Gastroesophageal sphincter (tissue), 4 donors: ENCODE results near the gene PACS1. TPM values are rescaled to one million over a fixed set of nuclear protein-coding genes. Genes with fewer than 3 reads are reported as not detected.

Experiments
- ATAC-seq: fragments of 150-250 bp; one replicate; pipeline ENCODE4 v1.9.1; 2016; ENCODE audit warnings: mild to moderate bottlenecking, moderate library complexity
- H3K27ac ChIP-seq, 4 donors: fragments of 200-600 bp; sonication (generic) in 3 of 4; 1 replicate in 3 of 4; 2 replicates in 1 of 4; pipeline ENCODE4 v1.5.1; 2016 to 2019
- H3K27me3 ChIP-seq: fragments of 200-600 bp; sonication (generic); one replicate; pipeline ENCODE4 v1.5.1; 2019
- H3K36me3 ChIP-seq, 2 donors: fragments of 200-600 bp; sonication (generic); one replicate each; pipeline ENCODE4 v1.5.1; 2019; ENCODE audit warnings: control low read depth in 1 of 2
- H3K4me1 ChIP-seq, 3 donors: fragments of 200-600 bp; sonication (generic); 1 replicate in 2 of 3; 2 replicates in 1 of 3; pipeline ENCODE4 v1.5.1; 2016 to 2019; ENCODE audit warnings: control low read depth in 2 of 3
- H3K4me3 ChIP-seq, 2 donors: fragments of 200-600 bp; sonication (generic); one replicate each; pipeline ENCODE4 v1.5.1; 2019; ENCODE audit warnings: mild to moderate bottlenecking in 1 of 2, moderate library complexity in 1 of 2
- H3K9me3 ChIP-seq, 3 donors: fragments of 200-600 bp; sonication (generic); one replicate each; pipeline ENCODE4 v1.5.1; 2017 to 2019; ENCODE audit warnings: control low read depth in 2 of 3
- EP300 ChIP-seq: sonication (generic); formaldehyde crosslinking; IDR thresholded peaks from one replicate; pipeline ENCODE4 v1.6.1; 2017; ENCODE audit warnings: antibody characterized with exemption, mild to moderate bottlenecking
- POLR2A ChIP-seq, 2 donors: fragments of 450-650 bp; IDR thresholded peaks; one replicate each; pipeline ENCODE4 v1.6.1; 2017; ENCODE audit warnings: antibody characterized with exemption in 2 of 2, mild to moderate bottlenecking in 2 of 2, moderate library complexity in 1 of 2
- POLR2AphosphoS5 ChIP-seq: sonication (generic); formaldehyde crosslinking; IDR thresholded peaks from one replicate; pipeline ENCODE4 v1.6.1; 2017; ENCODE audit warnings: antibody characterized with exemption
- WGBS, 2 donors: methylation state at CpG; one replicate each; pipeline ENCODE4 v1.1.5; 2018; ENCODE audit warnings: low coverage in 1 of 2; 5-methylcytosine and 5-hydroxymethylcytosine counted together
- total RNA-seq, 4 donors: library from RNA; depleted of rRNA; stranded (reverse); fragments of >200 nt; gene quantifications; one replicate each; pipeline ENCODE4 v1.1.0, GENCODE V29; 2016
- TF ChIP-seq, protein P1 (sequence below), 4 experiments: fragments of 200-600 bp in 2 of 4; fragments of 450-650 bp in 2 of 4; sonication (generic) in 1 of 4; IDR thresholded peaks; one replicate each; pipeline ENCODE4 v1.5.1; 2017 to 2019; ENCODE audit warnings: antibody characterized with exemption in 4 of 4, mild to moderate bottlenecking in 2 of 4, moderate library complexity in 2 of 4

Gene PACS1
- total RNA-seq, 4 donors from 2014 or later = 32.7 to 81.8 (median 38.2) TPM

DNA sequence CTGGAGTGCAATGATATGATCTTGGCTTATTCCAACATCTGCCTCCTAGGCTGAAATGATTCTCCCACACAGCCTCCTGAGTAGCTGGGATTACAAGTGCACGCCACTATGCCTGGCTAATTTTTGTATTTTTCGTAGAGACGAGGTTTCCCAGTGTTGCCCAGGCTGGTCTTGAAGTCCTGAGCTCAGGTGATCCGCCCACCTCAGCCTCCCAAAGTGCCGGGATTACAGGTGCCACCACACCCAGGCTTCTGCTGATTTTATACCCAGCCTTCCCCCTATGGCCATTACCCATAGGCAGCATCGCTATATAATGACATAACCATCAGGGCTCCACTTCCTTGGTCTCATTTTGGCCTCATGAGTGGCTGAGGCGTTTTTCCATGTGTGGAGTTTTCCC is 137.7 kb downstream of the PACS1 start:
- 91% methylated on average over 4 of the region's 7 CpGs; no CpG with 5 or more reads in 1 of the 2 donors for WGBS, 2 donors
- TF ChIP-seq POLR2A (IDR thresholded peaks at IDR 0.05) = no peak
- TF ChIP-seq POLR2AphosphoS5 = no peak
- TF ChIP-seq EP300 = no peak
- TF ChIP-seq, protein P1, sequence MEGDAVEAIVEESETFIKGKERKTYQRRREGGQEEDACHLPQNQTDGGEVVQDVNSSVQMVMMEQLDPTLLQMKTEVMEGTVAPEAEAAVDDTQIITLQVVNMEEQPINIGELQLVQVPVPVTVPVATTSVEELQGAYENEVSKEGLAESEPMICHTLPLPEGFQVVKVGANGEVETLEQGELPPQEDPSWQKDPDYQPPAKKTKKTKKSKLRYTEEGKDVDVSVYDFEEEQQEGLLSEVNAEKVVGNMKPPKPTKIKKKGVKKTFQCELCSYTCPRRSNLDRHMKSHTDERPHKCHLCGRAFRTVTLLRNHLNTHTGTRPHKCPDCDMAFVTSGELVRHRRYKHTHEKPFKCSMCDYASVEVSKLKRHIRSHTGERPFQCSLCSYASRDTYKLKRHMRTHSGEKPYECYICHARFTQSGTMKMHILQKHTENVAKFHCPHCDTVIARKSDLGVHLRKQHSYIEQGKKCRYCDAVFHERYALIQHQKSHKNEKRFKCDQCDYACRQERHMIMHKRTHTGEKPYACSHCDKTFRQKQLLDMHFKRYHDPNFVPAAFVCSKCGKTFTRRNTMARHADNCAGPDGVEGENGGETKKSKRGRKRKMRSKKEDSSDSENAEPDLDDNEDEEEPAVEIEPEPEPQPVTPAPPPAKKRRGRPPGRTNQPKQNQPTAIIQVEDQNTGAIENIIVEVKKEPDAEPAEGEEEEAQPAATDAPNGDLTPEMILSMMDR (IDR thresholded peaks at IDR 0.05) = no peak
- Histone ChIP-seq H3K36me3 (peaks cover 0 to 27% of the 10 kb centered on the region in 2 donors), H3K27ac (no peak overlapping the region), H3K4me3 (no peak overlapping the region), H3K4me1 (no peaks in the 10 kb centered on the region), H3K9me3 (no peaks in the 10 kb centered on the region), H3K27me3 (no peaks in the 10 kb centered on the region)
- ATAC-seq = no peak

DNA sequence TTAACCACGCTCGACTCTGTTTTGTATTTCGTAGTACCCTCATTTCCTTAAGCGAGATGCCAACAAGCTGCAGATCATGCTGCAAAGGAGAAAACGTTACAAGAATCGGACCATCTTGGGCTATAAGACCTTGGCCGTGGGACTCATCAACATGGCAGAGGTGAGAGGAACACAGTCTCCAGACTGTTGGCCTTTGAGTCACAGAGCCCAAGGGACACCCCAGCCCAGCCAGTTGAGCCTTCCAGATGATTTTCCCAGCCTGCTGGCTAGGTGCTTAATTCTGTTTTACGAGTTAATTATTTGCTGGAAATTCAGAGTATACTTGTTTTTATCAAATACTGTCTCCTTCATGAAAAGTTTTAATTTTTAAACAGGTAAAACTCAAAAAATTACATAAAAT is 141.0 kb downstream of the PACS1 start:
- Histone ChIP-seq H3K36me3 (peaks cover 0 to 54% of the 10 kb centered on the region in 2 donors), H3K9me3 (no peaks in the 10 kb centered on the region), H3K27me3 (no peaks in the 10 kb centered on the region), H3K27ac (no peak overlapping the region), H3K4me3 (no peak overlapping the region), H3K4me1 (no peaks in the 10 kb centered on the region)
- no peak for TF ChIP-seq POLR2A (IDR thresholded peaks at IDR 0.05)
- TF ChIP-seq, protein P1 (IDR thresholded peaks at IDR 0.05) = no peak
- TF ChIP-seq POLR2AphosphoS5 = no peak
- TF ChIP-seq EP300 = no peak
- 94 to 96% methylated on average over 4 to 8 of the region's 8 CpGs for WGBS, 2 donors
- no peak for ATAC-seq

DNA sequence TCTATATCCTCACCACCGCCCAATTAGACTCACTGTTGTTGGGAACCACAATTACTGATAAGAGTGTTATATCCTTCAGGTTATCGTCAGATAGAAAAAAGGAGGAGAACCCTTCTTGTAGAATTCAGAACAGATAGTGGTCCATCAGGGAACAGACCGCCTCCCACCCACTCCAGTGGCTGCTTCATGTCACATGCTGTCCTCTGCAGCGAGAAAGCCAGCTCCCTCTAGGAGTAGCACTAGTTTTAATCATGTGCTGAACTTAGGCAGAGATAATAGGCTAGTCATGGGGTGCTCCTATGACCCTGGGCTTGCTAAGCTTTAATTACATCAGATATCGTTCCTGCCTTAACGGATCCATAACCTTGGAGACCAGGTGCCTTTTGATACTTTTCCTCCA is 146.8 kb downstream of the PACS1 start:
- Histone ChIP-seq H3K4me1 (no peaks in the 10 kb centered on the region), H3K27me3 (no peaks in the 10 kb centered on the region), H3K4me3 (no peak overlapping the region), H3K36me3 (peaks cover 0 to 88% of the 10 kb centered on the region in 2 donors), H3K27ac (no peak overlapping the region), H3K9me3 (no peaks in the 10 kb centered on the region)
- TF ChIP-seq POLR2AphosphoS5 (no peak), POLR2A (IDR thresholded peaks at IDR 0.05) (no peak), EP300 (no peak)
- TF ChIP-seq, protein P1 (IDR thresholded peaks at IDR 0.05) = no peak
- ATAC-seq = no peak
- 60 to 93% methylated on average over 1 to 3 of the region's 6 CpGs for WGBS, 2 donors

DNA sequence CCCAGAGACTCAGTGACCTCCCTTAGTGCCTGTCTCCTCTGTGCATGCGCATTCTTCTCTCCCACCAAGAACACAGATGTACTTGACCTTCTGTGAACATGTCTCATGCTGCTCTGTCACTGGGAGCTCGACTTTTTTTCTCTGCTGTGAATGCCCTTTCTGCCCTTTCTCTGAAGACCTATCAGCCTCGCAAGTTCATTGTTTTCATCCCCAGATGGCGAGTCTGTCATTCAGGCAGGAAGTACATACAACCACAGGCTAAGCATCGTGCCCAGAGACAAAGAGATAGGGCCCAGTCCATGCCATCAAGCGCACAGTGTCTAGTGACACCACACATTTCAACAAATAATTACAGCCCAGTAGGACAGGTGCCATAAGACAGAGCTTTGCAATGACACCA is 148.0 kb downstream of the PACS1 start:
- peaks cover 0 to 76% of the 10 kb centered on the region in 2 donors for H3K36me3 ChIP-seq
- H3K27me3 ChIP-seq = no peaks in the 10 kb centered on the region
- H3K4me1 ChIP-seq = peaks cover 0 to 3% (median 0%) of the 10 kb centered on the region in 3 donors
- 68 to 78% methylated on average over 4 to 5 of the region's 6 CpGs for WGBS, 2 donors
- no peak overlapping the region for H3K27ac ChIP-seq
- no peak for TF ChIP-seq POLR2A (IDR thresholded peaks at IDR 0.05)
- no peak for TF ChIP-seq EP300
- no peak for TF ChIP-seq POLR2AphosphoS5
- TF ChIP-seq, protein P1 (IDR thresholded peaks at IDR 0.05) = no peak
- H3K9me3 ChIP-seq = no peaks in the 10 kb centered on the region
- no peak for ATAC-seq
- H3K4me3 ChIP-seq = no peak overlapping the region

DNA sequence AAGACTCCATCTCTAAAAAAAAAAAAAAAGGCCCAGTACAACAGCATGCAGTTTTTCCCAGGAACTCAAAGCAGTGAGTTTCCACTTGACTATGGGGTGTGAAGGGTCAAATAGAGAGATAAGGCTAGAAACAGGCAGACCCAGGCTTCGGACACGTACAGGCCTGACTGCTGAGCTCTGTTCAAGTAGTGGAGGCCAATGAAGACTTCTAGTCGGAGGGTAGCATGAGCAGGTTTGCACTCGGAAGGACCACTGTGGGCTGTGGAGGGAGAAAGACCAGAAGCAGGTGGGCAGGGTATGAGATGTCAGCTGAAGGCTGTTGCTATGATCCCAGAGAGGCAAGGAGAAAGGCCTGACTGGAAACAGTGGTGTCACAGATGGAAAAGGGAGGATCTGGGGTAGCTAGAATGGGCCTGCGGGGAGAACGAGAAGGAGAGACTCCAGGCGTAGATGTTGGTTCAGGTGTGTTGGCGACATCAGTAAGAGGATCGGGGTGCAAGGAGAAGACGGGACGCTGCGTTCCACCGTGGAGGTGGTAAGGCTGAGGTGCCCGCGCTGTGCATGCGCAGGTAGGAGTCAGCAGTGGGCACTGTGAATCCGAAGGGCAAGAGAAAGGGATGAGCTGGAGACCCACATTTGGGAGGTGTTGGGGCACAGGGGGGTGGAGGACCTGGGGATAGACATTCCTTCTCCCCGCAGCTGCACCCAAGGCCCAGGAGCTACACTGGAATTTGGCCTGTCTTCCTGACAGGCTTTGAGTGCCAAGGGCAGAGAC is 149.0 kb downstream of the PACS1 start:
- 77 to 94% methylated on average over 4 to 11 of the region's 18 CpGs for WGBS, 2 donors

More for the DNA sequence above, 149.0 kb downstream of the PACS1 start:
- no peak for ATAC-seq
- Histone ChIP-seq H3K4me3 (no peak overlapping the region), H3K27me3 (no peaks in the 10 kb centered on the region), H3K36me3 (peaks cover 0 to 71% of the 10 kb centered on the region in 2 donors), H3K27ac (no peak overlapping the region), H3K4me1 (peaks cover 0 to 4% (median 0%) of the 10 kb centered on the region in 3 donors), H3K9me3 (no peaks in the 10 kb centered on the region)
- TF ChIP-seq EP300 = no peak
- TF ChIP-seq POLR2AphosphoS5 = no peak
- TF ChIP-seq, protein P1 (IDR thresholded peaks at IDR 0.05) = no peak
- TF ChIP-seq POLR2A (IDR thresholded peaks at IDR 0.05) = no peak
